Neural cell (in vitro differentiated cells): ENCODE results near the gene GPR84. TPM values are rescaled to one million over a fixed set of nuclear protein-coding genes. Genes with fewer than 3 reads are reported as not detected.

ENCODE experiments used
- H2AFZ ChIP-seq: fragments of 200-600, 300-800 bp; sonication (generic), shearing (Covaris generic); 2 replicates; pipeline ENCODE4 v1.6.0; 2014; ENCODE audit warnings: low read depth, mild to moderate bottlenecking, antibody characterized with exemption, low read length, moderate library complexity
- H3F3A ChIP-seq: fragments of 200-600 bp; shearing (Covaris generic); 2 replicates; pipeline ENCODE4 v1.6.1; 2016; ENCODE audit warnings: mild to moderate bottlenecking, moderate library complexity, mixed read lengths, antibody characterized with exemption, low read length; ENCODE audit not compliant: insufficient read depth, poor library complexity, severe bottlenecking
- H3K27ac ChIP-seq: fragments of 200-600, 300-800 bp; sonication (generic), shearing (Covaris generic); 2 replicates; pipeline ENCODE4 v1.5.1; 2014; ENCODE audit warnings: mild to moderate bottlenecking, low read length, moderate library complexity
- H3K27me3 ChIP-seq: fragments of 300-800, 200-600 bp; sonication (generic), shearing (Covaris generic); 2 replicates; pipeline ENCODE4 v1.6.0; 2014; ENCODE audit warnings: mild to moderate bottlenecking, low read depth, low read length, moderate library complexity; ENCODE audit not compliant: insufficient read depth
- H3K36me3 ChIP-seq: fragments of 300-800, 200-600 bp; sonication (generic), shearing (Covaris generic); 2 replicates; pipeline ENCODE4 v1.5.1; 2014; ENCODE audit warnings: mild to moderate bottlenecking, antibody characterized with exemption, low read length, moderate library complexity; ENCODE audit not compliant: insufficient read depth
- H3K4me2 ChIP-seq: fragments of 300-800, 200-600 bp; sonication (generic), shearing (Covaris generic); 2 replicates; pipeline ENCODE4 v1.6.0; 2014; ENCODE audit warnings: mild to moderate bottlenecking, low read length
- H3K4me3 ChIP-seq: fragments of 300-800, 200-600 bp; sonication (generic), shearing (Covaris generic); 2 replicates; pipeline ENCODE4 v1.5.1; 2014; ENCODE audit warnings: mild to moderate bottlenecking, low read length, moderate library complexity
- H3K79me2 ChIP-seq: fragments of 200-600 bp; shearing (Covaris generic); replicated peaks from 2 replicates; pipeline ENCODE4 v1.6.0; 2014; ENCODE audit warnings: mild to moderate bottlenecking, low read length, moderate library complexity; ENCODE audit not compliant: insufficient read depth
- H3K9ac ChIP-seq: fragments of 300-800, 200-600 bp; sonication (generic), shearing (Covaris generic); 2 replicates; pipeline ENCODE4 v1.6.1; 2016; ENCODE audit warnings: mild to moderate bottlenecking, low read length, mixed read lengths
- H3K9me2 ChIP-seq: fragments of 200-600 bp; shearing (Covaris generic); 2 replicates; pipeline ENCODE4 v1.6.1; 2016; ENCODE audit warnings: mild to moderate bottlenecking, low read length, mixed read lengths; ENCODE audit not compliant: insufficient read depth
- H3K9me3 ChIP-seq: fragments of 200-600, 300-800 bp; sonication (generic), shearing (Covaris generic); 2 replicates; pipeline ENCODE4 v1.6.1; 2016; ENCODE audit warnings: mild to moderate bottlenecking, mixed run types, low read length, moderate library complexity, mixed read lengths
- H4K20me1 ChIP-seq: fragments of 200-600 bp; shearing (Covaris generic); 2 replicates; pipeline ENCODE4 v1.6.1; 2016; ENCODE audit warnings: mild to moderate bottlenecking, mixed run types; ENCODE audit not compliant: insufficient read depth
- CTCF ChIP-seq: fragments of 450-650 bp; IDR thresholded peaks from 2 replicates; pipeline ENCODE4 v1.5.1; 2014; ENCODE audit warnings: antibody characterized with exemption, mild to moderate bottlenecking, moderate library complexity; ENCODE audit not compliant: poor library complexity, severe bottlenecking
- EP300 ChIP-seq: fragments of 450-650 bp; conservative IDR thresholded peaks from 2 replicates; pipeline ENCODE4 v1.6.1; 2014; ENCODE audit warnings: antibody characterized with exemption, mild to moderate bottlenecking, moderate library complexity; ENCODE audit not compliant: poor library complexity, severe bottlenecking
- EZH2 ChIP-seq: fragments of 200-600, 300-800 bp; shearing (Covaris generic), sonication (generic); IDR thresholded peaks from 2 replicates; pipeline ENCODE4 v1.6.1; 2014; ENCODE audit warnings: antibody characterized with exemption, low read length, borderline replicate concordance, mild to moderate bottlenecking; ENCODE audit not compliant: insufficient read depth, poor library complexity, severe bottlenecking
- MXI1 ChIP-seq: fragments of 450-650 bp; conservative IDR thresholded peaks from 2 replicates; pipeline ENCODE4 v1.6.1; 2014; ENCODE audit warnings: antibody characterized with exemption, mild to moderate bottlenecking; ENCODE audit not compliant: poor library complexity, severe bottlenecking
- POLR2AphosphoS5 ChIP-seq: IDR thresholded peaks from 2 replicates; pipeline ENCODE4 v1.6.1; 2012
- RAD21 ChIP-seq: fragments of 450-650 bp; conservative IDR thresholded peaks from 2 replicates; pipeline ENCODE4 v1.6.1; 2014; ENCODE audit warnings: antibody characterized with exemption, mild to moderate bottlenecking, moderate library complexity
- REST ChIP-seq: IDR thresholded peaks from 2 replicates; pipeline ENCODE4 v1.6.1; 2012; ENCODE audit warnings: borderline replicate concordance
- SMC3 ChIP-seq: fragments of 450-650 bp; conservative IDR thresholded peaks from 2 replicates; pipeline ENCODE4 v1.6.1; 2014; ENCODE audit warnings: antibody characterized with exemption, mild to moderate bottlenecking, moderate library complexity; ENCODE audit not compliant: poor library complexity
- TAF1 ChIP-seq: IDR thresholded peaks from 2 replicates; pipeline ENCODE4 v1.6.1; 2012; ENCODE audit warnings: low read depth
- polyA plus RNA-seq: library from polyadenylated mRNA; depleted of rRNA; stranded (reverse); fragments of >200 nt; gene quantifications from 2 replicates; pipeline ENCODE4 v1.2.3, GENCODE V29; 2014

The GPR84 gene
- polyA plus RNA-seq, 1 donor from 2014 or later, result not detected

DNA sequence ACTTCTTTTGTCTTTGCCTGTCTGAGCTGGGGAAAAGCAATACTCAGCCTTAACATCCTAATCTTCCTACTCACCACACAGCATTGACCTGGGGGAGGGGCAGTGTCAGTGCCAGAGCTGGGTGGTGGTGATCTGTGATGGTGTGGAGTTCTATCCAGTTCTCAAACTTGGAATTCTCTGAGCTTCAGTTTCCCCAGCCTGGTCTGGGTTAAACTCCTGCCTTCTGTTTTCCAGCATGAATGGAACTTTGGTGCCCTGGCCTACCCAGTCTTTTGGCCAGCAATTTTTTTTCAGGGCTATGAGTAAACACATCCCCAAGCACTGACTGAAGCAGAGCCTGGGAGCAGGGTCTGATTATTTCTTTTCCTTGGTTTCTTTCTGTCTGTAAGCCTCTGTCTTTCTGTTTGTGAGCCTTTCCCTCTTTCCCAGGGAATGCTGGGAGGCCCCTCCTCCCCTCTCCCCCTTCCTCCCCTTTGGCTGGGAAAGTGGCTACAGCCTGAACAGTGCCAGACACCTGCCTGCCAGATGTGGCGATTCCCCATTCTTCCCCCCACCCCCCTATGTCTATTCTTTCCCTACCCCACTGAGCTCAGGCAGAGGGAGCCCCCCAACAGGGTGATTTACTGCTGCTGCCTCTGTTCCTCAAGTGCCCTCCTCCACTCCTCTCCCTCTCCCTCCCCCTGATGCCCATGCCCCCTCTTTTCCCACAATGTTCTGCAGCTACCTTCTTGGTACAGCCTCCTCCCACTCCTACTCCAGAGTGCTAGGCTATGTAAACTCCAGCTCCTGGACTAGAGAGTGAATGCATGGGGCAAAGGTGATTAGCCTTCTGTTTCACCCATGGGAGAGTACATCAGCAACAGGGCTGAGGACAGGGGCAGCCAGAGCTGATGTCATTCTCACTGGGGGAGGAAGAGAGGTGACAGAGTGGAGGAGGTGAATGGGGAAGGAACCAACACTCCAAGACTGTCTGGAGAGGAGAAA, 11.1 kb downstream of the GPR84 start:
- Histone ChIP-seq H3K9ac (peak overlapping the region; percentile 88), H3K36me3 (no peaks in the 10 kb centered on the region), H2AFZ (no peak overlapping the region), H3K9me2 (no peaks in the 10 kb centered on the region), H3K27ac (peak overlapping the region; percentile 99), H3K27me3 (no peaks in the 10 kb centered on the region), H3K9me3 (no peaks in the 10 kb centered on the region), H4K20me1 (no peaks in the 10 kb centered on the region), H3K79me2 (peaks cover 14% of the 10 kb centered on the region), H3K4me2 (peak overlapping the region; percentile 98), H3K4me3 (peak overlapping the region; percentile 64), H3F3A (peaks cover 3% of the 10 kb centered on the region)
- no peak for TF ChIP-seq EP300
- TF ChIP-seq EZH2, result no peak
- TF ChIP-seq SMC3, result no peak
- peak; percentile 21 for TF ChIP-seq TAF1
- no peak for TF ChIP-seq CTCF

DNA sequence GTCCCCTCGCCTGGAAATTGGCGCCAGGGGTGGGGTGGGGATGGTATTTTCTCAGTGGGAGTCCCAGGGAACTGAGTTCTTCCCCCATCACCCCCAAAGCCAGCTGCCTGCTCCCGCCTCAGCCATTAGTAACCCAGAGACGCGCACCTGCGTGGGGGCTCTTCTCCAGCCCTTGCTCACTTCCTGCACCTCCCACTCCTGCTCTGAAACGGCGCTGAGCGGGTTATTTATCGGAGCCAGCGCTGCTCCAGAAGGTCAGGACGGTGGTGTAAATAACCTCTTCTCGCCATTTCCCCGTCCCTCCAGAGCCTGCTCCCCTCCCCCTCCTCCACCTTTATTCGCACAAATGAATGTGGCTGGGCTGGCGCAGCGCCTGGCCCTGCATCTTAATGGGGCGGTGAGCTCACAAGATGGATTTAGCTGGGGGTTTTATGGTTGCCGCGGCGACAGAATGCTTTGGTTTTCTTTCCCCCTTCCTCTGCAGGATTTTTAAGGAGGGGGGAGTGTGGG, 12.2 kb downstream of the GPR84 start:
- Histone ChIP-seq H3K27ac (peak overlapping the region; percentile 99), H3K79me2 (peaks cover 3% of the 10 kb centered on the region), H3K4me2 (peak overlapping the region; percentile 98), H3K9me2 (no peaks in the 10 kb centered on the region), H3K4me3 (peak overlapping the region; percentile 64), H2AFZ (peak overlapping the region; percentile 58), H3F3A (peaks cover 3% of the 10 kb centered on the region), H3K9me3 (no peaks in the 10 kb centered on the region), H3K27me3 (no peaks in the 10 kb centered on the region), H3K36me3 (no peaks in the 10 kb centered on the region), H4K20me1 (no peaks in the 10 kb centered on the region), H3K9ac (peak overlapping the region; percentile 88)
- TF ChIP-seq MXI1 (peak; percentile 13), RAD21 (peak; percentile 47), TAF1 (peak; percentile 59), POLR2AphosphoS5 (peak; percentile 85), EP300 (peak; percentile 70), SMC3 (peak; percentile 38), EZH2 (no peak), REST (peak; percentile 92), CTCF (no peak)
